Measurements from ENCODE around the gene ZNF786. TPM values are rescaled to one million over a fixed set of nuclear protein-coding genes. Genes with fewer than 3 reads are reported as not detected.

Gene ZNF786
- total RNA-seq, 1 donor from 2014 or later, result 5.6 TPM

GRCh38 chr7:149087376-149087775, 3.1 kb downstream of the ZNF786 start:
- Histone ChIP-seq H3K27ac (no peak overlapping the region), H3K36me3 (no peaks in the 10 kb centered on the region), H3K4me1 (peaks cover 13% of the 10 kb centered on the region), H3K27me3 (no peaks in the 10 kb centered on the region), H3K9me3 (no peaks in the 10 kb centered on the region), H3K4me3 (no peak overlapping the region)
- DNase-seq (no peak), ATAC-seq (no peak)
- TF ChIP-seq CTCF (IDR thresholded peaks at IDR 0.05), result no peak
- intact Hi-C loops (cut with DNase I), result no loop called here

GRCh38 chr7:149085866-149086265, 4.7 kb downstream of the ZNF786 start:
- no peak for ATAC-seq
- no peak for DNase-seq
- Histone ChIP-seq H3K36me3 (no peaks in the 10 kb centered on the region), H3K27ac (no peak overlapping the region), H3K9me3 (no peaks in the 10 kb centered on the region), H3K4me3 (no peak overlapping the region), H3K27me3 (no peaks in the 10 kb centered on the region), H3K4me1 (peaks cover 9% of the 10 kb centered on the region)
- intact Hi-C loops (cut with DNase I), result no loop called here
- no peak for TF ChIP-seq CTCF (IDR thresholded peaks at IDR 0.05)

GRCh38 chr7:149084407-149084806, 6.1 kb downstream of the ZNF786 start:
- Histone ChIP-seq H3K36me3 (no peaks in the 10 kb centered on the region), H3K4me3 (no peak overlapping the region), H3K27me3 (no peaks in the 10 kb centered on the region), H3K9me3 (no peaks in the 10 kb centered on the region), H3K27ac (no peak overlapping the region), H3K4me1 (peaks cover 3% of the 10 kb centered on the region)
- intact Hi-C loops (cut with DNase I), result no loop called here
- ATAC-seq (no peak), DNase-seq (no peak)
- no peak for TF ChIP-seq CTCF (IDR thresholded peaks at IDR 0.05)

GRCh38 chr7:149081914-149082313, 8.6 kb downstream of the ZNF786 start:
- no peak for TF ChIP-seq CTCF (IDR thresholded peaks at IDR 0.05)
- H3K4me3 ChIP-seq, result no peak overlapping the region
- no peak for ATAC-seq
- H3K36me3 ChIP-seq, result peaks cover 3% of the 10 kb centered on the region
- intact Hi-C loops (cut with DNase I), result no loop called here
- no peaks in the 10 kb centered on the region for H3K27me3 ChIP-seq
- H3K4me1 ChIP-seq, result no peaks in the 10 kb centered on the region
- peak; percentile 30 for DNase-seq
- H3K9me3 ChIP-seq, result no peaks in the 10 kb centered on the region
- no peak overlapping the region for H3K27ac ChIP-seq

- Histone ChIP-seq H3K4me1 (no peaks in the 10 kb centered on the region), H3K4me3 (no peak overlapping the region), H3K9me3 (no peaks in the 10 kb centered on the region), H3K27ac (no peak overlapping the region), H3K27me3 (no peaks in the 10 kb centered on the region), H3K36me3 (peaks cover 10% of the 10 kb centered on the region)
- ATAC-seq (no peak), DNase-seq (peak; percentile 21)
- intact Hi-C loops (cut with DNase I), result loop anchor here (10.0 kb wide), 1 partner anchor 73 kb away; no protein-coding TSS in a partner anchor
- no peak for TF ChIP-seq CTCF (IDR thresholded peaks at IDR 0.05)
These were observed 12.9 kb downstream of the ZNF786 start for GRCh38 chr7:149077594-149077993.

GRCh38 chr7:149075286-149075685, 15.2 kb downstream of the ZNF786 start:
- Histone ChIP-seq H3K27ac (no peak overlapping the region), H3K4me3 (no peak overlapping the region), H3K27me3 (no peaks in the 10 kb centered on the region), H3K36me3 (peaks cover 33% of the 10 kb centered on the region), H3K9me3 (no peaks in the 10 kb centered on the region), H3K4me1 (no peaks in the 10 kb centered on the region)
- intact Hi-C loops (cut with DNase I), result loop anchor here (10.0 kb wide), 1 partner anchor 70 kb away; no protein-coding TSS in a partner anchor
- no peak for TF ChIP-seq CTCF (IDR thresholded peaks at IDR 0.05)
- ATAC-seq (no peak), DNase-seq (peak; percentile 1)
